ENCODE data around the gene ACSS2.

The ACSS2 gene

GRCh38 chr20:34916774-34917354 is 40.5 kb downstream of the ACSS2 start:
- DNase-seq: no peak

GRCh38 chr20:34920055-34920454 is 43.6 kb downstream of the ACSS2 start:
- no peak for DNase-seq

- no peak for DNase-seq
Observed at GRCh38 chr20:34921436-34921835, 45.0 kb downstream of the ACSS2 start.

GRCh38 chr20:34922654-34923381 is 46.4 kb downstream of the ACSS2 start:
- DNase-seq: no peak

DNA sequence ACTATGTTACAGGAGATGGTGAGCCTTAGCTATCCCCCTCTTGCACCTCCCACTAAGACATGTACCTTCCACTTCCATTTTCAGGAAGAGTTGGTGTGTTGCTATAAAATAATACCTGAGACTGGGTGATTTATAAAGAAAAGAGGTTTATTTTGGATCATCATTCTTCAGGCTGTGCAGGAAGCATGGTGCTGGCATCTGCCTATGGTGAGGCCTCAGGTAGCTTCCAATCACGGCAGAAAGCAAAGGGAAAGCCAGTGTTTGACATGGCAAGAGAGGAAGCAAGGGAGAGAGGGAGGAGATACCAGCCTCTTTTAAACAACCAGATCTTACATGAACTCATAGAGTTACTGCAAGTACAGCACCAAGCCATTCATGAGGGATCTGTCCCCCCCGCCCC is 47.0 kb downstream of the ACSS2 start:
- DNase-seq: no peak

GRCh38 chr20:34925341-34925740 is 48.9 kb downstream of the ACSS2 start:
- DNase-seq: no peak

- DNase-seq: no peak
Observed at GRCh38 chr20:34925981-34926380, 49.6 kb downstream of the ACSS2 start.

DNA sequence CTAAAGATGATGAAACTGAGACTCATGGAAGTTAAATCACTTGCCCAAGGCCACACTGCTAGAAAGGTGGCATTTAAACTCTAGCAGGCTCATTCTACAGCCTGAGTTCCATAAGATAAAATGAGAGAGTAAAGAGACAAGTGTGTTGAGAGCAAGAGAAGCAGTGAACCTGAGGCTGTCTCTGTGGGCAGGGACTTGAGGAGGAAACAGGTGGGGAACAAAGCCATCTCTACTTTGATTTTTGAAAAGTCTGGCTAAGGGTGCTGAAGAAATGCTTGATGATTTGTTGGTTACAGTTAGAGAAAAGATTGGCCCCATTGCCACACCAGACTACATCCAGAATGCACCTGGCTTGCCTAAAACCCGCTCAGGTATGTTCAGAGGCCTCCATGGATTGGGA is 50.2 kb downstream of the ACSS2 start:
- DNase-seq: no peak

DNA sequence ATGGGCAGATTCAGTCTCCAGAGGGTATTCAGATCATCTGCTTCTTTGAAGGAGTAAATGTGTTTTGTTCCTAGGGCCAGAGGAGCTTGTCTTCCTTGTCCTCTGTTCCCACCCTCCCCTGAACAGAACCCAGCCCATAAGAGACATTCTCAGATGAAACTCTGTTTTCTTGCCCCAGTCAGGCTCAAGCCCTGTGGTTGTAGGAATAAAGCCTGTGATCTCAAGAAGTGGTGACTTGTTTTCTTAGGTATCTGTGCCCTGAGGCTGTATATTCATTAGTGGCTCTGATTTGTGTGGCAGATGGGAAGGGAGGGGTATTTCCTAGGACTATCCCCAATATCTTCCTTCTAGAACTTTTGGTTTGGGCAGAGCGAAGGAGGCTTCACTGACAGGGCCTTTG is 51.3 kb downstream of the ACSS2 start:
- DNase-seq: no peak

DNA sequence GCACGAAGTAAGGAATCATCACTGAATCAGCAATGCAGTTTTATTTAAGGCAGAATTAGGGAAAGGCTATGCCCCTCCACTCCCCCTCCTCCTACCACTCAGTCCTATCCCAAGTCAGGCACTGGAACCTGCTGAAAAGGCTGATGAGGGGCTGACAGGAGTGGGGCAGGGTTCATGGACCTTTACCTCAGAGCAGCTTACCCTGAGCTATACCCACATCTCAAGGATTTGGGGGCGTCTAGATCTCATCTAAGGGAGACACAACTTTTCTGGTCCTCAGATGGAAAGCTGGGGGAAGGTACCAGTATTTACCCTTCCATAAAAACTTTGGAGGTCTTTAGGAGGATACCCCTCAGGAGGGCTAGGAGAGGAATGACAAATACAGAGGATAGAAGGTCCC is 52.0 kb downstream of the ACSS2 start:
- DNase-seq: no peak

- DNase-seq: no peak
Observed at GRCh38 chr20:34931771-34932170, 55.4 kb downstream of the ACSS2 start.

DNA sequence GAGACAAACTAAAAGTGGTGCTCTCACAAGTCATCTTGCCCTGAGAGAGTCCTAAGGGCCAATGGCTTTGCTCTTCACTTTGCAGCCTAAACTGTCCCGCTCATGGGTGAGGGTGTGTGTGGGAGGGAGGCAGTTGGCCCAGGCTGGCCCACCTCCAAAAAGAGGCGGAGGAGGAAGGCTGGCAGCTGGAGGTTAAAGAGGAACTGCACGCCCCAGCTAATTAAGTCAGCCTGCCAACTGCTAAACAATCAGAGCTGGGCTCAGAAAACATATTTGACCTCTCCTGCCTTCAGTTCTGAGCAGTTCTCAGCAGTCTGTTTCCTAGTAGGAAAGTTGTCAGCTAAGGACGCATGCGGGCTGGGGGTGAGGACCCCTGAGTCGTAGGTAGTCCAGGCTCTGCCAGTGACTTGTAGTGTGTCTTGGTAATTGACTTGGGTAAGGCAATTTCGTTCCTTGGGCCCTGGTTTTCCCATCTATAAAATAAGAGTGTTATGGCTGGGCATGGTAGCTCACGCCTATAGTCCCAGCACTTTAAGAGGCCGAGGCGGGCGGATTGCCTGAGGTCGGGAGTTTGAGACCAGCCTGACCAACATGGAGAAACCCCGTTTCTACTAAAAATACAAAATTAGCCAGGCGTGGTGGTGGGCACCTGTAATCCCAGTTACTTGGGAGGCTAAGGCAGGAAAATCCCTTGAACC is 62.2 kb downstream of the ACSS2 start:
- DNase-seq: no peak

GRCh38 chr20:34940081-34940481 is 63.7 kb downstream of the ACSS2 start:
- no peak for DNase-seq

GRCh38 chr20:34941226-34941625 is 64.8 kb downstream of the ACSS2 start:
- no peak for DNase-seq

DNA sequence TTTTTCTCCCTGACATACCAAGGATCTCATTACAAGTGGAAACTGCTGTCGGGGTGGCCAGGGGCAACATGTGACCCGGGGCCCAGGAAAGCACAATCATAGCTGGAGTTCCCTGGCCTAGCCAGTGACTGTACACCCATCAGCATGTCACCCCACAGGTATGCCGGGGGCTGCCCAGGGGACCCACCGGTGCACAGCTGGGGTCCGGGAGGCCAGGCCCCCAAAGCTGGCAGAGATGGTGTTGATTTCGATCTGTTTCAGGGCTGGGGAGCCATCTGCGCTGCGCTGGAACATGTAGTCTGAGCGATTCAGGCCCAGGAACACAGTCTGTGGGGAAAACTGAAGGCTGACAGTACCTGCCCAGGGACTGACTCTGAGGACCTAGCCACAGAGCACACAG is 65.9 kb downstream of the ACSS2 start:
- no peak for DNase-seq

GRCh38 chr20:34943808-34944567 is 67.6 kb downstream of the ACSS2 start:
- DNase-seq: no peak

GRCh38 chr20:34945315-34946077 is 69.1 kb downstream of the ACSS2 start:
- DNase-seq: no peak

DNA sequence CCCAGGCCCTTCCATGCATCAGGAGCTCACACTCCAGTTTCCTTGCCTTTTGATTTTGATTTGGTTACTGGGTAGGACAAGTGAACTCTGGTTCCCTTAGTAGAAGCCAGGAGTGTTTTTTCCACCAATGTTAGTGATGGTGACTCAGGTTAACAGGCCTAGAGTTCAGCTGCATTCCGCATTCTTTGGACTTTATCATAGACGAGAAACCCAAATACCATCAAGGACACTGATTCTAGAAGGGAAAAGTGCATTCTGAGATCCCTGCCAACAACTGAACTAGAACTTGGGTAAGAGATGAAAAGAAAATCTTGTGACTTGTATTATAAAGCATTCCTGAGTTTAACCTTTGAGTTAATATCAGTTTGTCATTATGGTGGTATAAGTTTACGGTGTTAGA is 70.2 kb downstream of the ACSS2 start:
- no peak for DNase-seq

DNA sequence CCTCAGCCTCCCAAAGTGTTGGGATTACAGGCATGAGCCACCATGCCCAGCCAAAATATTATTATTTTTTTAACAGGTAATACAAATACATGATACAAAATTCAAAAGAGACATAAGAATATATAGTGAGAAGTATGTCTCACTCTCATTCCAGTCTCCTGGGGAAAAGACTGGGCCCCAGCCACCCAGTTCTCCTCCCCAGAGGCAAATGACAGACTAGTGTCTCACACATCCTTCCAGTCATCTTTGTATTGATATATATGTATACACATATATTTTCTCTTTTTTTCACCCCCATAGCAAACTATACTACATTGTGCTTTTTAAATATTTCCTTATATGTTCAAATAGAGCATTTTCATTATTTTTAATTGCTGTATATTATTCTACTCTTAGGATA is 70.9 kb downstream of the ACSS2 start:
- DNase-seq: no peak

- DNase-seq: no peak
Observed at GRCh38 chr20:34948030-34948429, 71.6 kb downstream of the ACSS2 start.

DNA sequence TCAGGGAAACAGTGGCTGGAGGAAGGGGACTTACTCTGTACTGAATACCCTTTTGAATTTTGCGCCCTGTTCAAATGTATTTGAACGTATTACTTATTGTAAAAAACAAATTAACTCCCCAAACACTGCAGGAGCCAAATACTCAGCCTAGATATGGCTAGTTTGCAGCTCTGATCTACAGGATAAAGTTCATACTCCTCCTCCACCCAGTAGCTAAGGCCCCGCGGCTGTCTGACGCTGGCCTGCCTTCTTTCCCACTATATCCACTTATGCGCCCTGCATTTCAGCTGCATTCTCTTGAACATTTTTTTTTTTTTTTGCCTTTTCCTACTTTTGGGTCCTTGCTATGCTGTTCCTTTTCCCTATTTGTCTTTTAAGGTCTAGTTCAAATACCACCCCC is 72.7 kb downstream of the ACSS2 start:
- DNase-seq: no peak

DNA sequence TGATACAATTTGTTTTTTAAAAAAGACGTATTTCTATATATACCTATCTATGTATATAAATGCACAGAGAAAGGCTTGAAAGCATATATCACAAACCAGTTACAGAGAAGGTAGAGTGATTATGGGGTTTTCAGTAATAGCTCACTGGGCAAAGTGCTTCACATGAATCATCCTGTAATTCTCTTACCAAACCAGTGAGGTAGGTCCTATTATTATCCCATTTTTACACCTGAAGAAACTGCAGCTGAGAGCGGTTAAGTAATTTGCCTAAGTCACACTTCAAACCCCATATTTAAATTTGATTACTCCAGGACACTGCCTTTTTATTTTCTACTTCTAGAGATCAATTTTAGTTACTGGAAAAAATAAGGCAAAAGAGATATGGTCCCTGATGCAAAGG is 74.8 kb downstream of the ACSS2 start:
- DNase-seq: no peak

DNA sequence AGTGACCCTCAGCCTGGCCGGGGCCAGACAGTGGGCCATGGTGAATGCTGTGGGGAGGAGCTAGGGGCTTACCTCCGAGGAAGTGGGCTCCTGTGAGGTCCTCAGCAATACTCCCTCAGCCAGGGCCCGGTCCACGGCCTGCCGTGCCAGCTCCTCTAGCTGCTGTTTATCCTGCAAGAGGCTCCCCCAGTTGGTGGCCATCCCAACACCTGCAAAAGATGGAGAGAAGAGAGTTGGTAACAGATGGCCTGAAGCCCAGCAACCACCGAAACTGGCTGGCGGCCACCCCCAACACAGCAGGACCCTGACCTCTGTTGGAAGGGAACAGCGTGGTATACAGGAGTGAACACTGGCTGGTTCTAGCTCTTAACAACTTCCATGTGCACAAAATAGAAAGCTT is 75.2 kb downstream of the ACSS2 start:
- DNase-seq: no peak

Measured in SHP77 (cell line).